RKO (cell line): ENCODE data around the gene PAFAH1B1.
"Not testable (repeated sequence)": the region's sequence is repeated elsewhere in the genome, so short reads cannot be mapped to it uniquely, and the experiment has no call there.

Source experiments
- DNase-seq: peaks from one replicate; pipeline ENCODE4 v3.0.0-alpha.2; 2016; ENCODE audit warnings: low spot score

PAFAH1B1 gene

DNA sequence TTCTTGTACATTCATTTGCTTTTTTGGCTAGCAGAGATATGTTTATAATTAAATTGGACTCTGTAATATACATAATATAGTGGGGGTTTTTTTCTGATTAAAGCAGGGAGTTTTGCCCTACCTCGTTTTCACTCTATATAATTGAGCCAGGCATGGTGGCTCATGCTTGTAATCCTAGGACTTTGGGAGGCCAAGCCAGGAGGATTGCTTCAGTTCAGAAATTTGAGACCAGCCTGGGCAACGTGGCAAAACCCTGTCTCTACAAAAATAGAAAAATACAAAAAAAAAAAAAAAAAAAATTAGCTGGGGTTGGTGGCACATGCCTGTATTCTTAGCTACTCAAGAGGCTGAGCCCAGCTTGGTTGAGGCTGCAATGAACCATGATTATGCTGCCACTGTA lies 42.2 kb downstream of the PAFAH1B1 start:
- no peak for DNase-seq

DNA sequence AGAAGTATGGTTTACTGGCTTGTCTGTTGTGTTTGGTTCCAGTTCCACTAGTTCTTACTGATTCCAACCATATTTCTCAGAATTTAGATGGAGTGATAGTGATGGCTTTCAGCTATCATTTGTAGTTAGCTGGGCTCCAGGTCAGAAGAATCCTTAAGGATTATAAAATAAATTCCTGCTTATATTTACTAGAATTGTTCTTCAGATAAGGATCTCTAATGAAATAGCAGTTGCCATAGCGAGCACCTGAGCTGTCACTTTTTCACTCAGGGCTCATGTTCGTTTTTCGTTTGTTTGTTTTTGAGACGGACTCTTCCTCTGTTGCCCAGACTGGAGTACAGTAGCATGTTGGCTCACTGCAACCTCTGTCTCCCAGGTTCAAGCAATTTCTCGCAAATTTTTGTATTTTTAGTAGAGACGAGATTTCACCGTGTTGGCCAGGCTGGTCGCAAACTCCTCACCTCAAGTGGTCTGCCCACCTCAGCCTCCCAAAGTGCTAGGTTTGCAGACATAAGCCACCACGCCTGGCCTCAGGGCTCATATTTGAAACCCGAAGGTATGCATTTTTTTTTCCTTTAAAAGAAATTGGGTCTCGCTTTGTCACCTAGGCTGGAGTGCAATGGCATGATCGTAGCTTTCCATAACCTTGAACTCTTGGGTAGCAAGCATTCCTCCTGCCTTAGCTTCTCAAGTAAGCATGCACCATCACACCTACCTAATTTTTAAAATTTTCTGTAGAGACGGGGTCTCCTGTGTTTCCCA lies 42.9 kb downstream of the PAFAH1B1 start:
- no peak for DNase-seq

DNA sequence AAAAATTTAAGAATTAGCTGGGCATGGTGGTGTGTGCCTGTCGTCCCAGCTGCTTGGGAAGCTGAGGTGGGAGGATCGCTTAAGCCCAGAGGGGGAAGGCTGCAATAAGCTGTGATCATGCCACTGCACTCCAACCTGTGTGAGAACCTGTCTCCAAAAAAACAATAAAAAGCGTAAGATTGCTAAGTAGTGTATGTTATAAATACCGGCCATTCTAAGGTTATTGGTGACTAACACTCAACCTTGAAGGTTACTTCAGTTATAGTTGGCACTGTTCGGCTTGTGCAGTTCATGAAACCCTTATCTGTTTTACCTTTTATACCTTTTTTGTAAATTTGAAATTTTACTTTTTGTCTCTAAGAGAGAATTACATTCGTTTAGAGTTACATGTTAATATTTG lies 44.0 kb downstream of the PAFAH1B1 start:
- no peak for DNase-seq

DNA sequence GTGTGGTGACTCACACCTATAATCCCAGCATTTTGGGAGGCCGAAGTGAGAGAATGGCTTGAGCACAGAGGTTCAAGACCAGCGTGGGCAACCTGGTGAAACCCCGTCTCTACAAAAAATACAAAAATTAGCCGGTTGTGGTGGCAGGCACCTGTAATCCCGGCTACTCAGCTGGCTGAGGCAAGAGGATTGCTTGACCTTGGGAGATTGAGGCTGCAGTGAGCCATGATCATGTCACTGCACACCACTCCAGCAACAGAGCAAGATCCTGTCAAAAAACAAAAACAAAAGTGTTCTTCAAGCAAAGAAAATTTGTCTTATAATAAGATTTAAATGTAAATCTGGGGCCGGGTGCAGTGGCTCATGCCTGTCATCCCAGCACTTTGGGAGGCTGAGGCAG lies 51.5 kb downstream of the PAFAH1B1 start:
- no peak for DNase-seq

DNA sequence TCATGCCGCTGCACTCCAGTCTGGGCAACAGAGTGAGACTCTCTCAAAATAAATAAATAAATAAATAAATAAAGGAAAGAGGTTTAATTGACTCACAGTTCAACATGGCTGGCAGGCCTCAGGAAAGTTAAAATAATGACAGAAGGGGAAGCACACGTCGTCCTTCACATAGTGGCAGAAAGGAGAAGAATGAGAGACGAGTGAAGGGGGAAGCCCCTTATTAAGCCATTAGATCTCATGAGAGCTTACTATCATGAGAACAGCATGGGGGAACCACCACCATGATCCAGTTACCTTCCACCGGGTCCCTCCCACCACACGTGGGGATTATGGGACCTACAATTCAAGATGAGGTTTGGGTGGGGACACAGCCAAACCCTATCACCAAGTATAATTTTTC lies 54.5 kb downstream of the PAFAH1B1 start:
- no peak for DNase-seq

DNA sequence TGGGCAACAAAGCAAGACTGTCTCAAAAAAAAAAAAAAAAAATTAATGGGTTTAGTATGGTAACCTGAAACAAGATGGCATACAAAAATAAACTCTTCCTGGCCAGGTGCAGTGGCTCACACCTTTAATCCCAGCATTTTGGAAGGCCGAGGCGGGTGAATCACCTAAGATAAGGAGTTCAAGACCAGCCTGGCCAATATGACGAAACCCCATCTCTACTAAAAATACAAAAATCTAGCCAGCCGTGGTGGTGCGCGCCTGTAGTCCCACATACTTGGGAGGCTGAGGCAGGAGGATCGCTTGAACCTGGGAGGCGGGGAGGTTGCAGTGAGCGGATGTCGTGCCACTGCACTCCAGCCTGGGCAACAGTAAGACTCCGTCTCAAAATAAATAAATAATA lies 55.7 kb downstream of the PAFAH1B1 start:
- no peak for DNase-seq

DNA sequence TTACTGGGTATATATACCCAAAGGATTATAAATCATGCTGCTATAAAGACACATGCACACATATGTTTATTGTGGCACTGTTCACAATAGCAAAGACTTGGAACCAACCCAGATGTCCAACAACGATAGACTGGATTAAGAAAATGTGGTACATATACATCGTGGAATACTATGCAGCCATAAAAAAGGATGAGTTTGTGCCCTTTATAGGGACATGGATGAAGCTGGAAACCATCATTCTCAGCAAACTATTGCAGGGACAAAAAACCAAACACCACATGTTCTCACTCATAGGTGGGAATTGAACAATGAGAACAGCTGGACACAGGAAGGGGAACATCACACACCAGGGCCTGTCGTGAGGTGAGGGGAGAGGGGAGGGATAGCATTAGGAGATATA lies 59.5 kb downstream of the PAFAH1B1 start:
- not testable (repeated sequence) for DNase-seq

DNA sequence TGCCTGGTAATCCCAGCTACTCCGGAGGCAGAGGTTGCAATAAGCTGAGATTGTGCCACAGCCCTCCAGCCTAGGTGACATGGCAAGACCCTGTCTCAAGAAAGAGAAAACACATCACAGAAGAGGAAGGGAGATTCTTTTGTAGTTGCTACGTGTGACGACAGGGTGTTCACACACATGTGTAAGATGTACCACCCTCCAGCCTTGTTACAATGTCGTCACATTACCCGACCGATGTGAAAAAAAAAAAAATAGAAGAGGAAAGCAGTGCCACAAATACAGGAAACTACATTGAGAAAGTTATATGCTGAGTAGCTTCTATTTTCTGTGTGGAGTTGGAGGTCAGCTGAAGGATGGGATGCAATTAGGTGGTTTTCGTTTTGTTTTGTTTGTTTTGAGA lies 62.1 kb downstream of the PAFAH1B1 start:
- DNase-seq: no peak

DNA sequence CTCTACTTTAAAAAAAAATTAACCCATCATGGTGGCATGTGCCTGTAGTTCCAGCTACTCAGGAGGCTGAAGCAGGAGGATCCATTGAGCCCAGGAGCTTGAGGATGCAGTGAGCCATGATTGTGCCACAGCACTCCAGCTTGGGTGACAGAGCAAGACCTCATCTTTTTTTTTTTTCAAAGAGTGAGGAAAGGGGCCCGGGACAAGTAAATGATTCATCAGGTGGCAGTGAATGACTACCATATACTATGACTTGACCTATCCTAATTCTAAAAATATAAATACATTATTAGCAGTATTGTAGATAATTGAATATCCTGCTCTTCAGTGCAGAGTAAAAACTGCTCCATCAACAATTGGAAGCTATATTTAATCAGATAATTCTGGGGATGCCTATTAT lies 62.8 kb downstream of the PAFAH1B1 start:
- DNase-seq: peak; percentile 37

DNA sequence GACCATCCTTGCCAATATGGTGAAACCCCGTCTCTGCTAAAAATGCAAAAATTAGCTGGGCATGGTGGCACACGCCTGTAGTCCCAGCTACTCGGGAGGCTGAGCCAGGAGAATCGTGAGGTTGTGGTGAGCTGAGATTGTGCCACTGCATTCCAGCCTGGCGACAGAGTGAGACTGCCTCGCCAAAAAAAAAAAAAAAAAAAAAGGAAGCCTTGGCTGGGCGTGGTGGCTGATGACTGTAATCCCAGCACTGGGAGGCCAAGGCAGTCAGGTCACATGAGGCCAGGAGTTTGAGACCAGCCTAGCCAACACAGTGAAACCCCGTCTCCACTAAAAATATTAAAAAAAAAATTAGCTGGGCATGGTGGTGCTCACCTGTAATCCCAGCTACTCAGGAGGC lies 65.9 kb downstream of the PAFAH1B1 start:
- peak; percentile 45 for DNase-seq

DNA sequence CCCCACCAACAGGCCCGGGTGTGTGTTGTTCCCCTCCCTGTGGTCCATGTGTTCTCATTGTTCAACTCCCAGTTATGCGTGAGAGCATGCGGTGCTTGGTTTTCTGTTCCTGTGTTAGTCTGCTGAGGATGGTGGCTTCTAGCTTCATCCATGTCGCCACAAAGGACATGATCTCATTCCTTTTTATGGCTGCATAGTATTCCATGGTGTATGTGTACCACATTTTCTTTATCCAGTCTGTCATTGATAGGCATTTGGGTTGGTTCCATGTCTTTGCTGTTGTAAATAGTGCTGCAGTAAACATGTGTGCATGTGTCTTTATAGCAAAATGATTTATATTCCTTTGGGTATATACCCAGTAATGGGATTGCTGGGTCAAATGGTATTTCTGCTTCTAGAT lies 67.0 kb downstream of the PAFAH1B1 start:
- not testable (repeated sequence) for DNase-seq

DNA sequence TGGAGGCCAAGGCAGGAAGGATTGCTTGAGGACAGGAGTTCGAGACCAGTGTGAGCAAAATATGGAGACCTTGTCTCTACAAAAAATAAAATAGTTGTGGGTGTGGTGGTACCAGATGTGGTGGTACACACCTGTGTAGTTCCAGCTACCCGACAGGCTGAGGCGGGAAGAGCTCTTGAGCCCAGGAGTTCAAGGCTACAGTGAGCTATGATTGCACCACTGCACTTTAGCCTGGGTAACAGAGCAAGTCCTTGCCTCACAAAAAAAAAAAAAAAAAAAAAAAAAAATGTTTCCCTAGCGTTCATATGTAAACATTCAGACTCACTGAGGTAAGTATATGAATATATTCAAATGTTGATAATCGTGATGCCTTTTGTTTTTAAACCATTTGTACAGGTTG lies 78.6 kb downstream of the PAFAH1B1 start:
- no peak for DNase-seq

DNA sequence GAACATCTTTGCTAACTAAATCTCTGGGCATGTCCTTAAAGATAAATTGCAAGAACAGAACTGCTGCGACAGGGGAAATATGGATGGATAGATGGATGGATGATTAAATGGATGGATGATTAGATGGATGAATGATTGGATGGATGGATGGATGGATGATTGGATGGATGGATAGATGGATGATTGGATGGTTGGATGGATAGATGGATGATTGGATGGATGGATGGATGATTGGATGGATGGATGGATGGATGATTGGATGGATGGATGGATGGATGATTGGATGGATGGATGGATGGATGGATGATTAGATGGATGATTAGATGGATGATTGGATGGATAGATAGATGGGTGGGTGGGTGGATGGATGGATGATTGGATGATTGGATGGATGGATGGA lies 85.8 kb downstream of the PAFAH1B1 start:
- DNase-seq: not testable (repeated sequence)

DNA sequence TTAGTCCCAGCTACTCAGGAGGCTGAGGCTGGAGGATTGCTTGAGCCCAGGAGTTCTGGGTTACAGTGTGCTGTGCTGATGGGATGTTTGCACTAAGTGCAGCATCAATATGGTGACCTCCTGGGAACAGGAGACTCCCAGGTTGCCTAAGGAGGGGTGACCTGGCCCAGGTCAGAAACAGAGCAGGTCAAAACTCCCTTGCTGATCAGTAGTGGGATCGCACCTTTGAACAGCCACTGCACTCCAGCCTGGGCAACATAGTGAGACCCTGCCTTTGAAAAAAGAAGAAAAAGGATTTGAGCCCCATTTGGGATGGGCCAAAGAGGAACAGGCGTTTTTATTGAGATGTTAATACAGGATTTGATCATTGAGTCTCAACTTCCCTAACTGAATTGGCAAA lies 87.5 kb downstream of the PAFAH1B1 start:
- no peak for DNase-seq

DNA sequence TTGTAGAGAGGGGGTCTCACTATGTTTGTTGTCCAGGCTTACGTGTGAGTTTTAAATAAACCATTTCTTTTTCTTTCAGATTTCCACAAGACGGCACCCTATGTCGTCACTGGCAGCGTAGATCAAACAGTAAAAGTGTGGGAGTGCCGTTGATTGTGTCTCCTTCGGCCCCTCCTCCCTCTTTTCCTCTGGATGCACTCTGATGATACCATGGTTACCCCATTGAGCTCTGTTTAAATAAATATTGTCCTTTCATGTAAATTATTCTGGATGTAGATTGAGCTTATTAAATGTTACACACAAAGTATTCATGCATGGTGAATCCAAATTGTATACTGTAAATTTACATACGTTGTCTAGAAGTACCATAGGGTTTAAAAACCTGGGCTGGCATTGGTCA lies 88.2 kb downstream of the PAFAH1B1 start:
- DNase-seq: no peak

DNA sequence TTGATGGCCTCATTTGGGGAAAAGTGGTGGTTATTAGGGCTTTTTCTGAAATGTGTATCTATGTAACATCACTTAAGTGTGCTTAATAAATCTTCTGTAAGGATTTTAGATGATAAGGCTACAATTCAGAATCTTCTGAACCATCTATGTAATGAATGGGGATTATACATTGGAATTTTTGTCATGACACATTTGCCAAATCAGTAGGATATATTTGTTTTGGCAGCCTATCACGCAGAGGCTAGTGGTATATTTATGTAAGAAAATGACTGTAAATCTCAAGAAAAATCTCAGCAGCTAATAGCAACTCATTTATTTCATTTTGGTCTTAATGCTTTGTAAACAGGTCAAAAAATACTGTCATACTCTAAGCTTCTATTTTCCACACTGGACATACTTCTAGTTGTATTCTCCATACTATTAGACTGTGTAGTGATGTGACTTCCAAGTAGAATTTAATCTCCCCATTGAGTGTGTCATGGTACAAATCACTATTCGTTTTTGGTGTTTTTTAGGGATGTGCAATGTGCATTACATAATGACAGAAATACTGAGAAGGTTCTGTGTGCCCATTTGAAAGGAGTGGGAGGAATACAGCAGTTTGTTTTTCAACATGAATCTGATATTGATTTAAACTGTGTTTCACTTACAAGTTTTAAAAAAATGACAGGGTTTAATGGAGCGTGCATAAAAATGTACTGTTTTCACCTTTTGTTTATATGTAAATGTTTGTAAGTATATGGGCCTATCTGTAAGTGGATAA lies 88.9 kb downstream of the PAFAH1B1 start:
- no peak for DNase-seq

DNA sequence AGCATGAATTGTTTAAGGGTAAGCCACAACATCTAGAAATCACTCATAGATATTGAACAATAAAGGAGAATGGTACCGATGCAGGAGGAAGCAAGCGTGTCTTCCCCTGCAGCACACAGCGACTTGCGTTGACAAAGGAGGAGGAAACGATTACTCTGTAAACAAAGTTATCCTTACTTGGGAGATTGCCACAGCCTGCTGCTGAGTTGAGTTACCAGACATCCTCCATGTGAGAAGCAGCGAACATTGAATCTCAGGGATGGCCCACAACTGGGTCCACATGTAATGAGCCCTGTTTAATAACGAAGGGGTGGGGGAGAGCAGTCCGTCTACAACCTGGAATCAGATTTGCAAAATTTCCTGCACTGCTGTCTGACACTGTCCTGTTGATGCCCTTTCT lies 90.5 kb downstream of the PAFAH1B1 start:
- no peak for DNase-seq

DNA sequence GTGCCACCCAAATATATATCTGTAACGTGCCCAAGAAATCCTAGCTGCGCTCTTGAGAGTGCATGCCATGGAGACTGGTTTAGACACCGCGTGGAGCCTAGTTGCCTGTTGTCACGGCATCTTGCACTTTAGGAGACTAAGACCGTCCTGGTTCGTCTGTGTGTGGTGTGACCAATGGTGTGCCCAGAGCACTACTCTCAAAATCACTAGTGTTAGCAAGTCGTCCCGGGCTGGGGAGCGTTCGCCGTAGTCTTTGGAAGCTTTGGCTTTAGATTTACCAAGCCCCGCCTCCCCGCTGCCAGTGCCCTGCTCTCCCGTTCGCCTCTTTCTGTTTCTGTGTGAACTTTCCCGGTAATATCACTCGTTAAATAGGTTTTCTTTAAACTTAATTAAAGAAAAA lies 91.1 kb downstream of the PAFAH1B1 start:
- DNase-seq: no peak

DNA sequence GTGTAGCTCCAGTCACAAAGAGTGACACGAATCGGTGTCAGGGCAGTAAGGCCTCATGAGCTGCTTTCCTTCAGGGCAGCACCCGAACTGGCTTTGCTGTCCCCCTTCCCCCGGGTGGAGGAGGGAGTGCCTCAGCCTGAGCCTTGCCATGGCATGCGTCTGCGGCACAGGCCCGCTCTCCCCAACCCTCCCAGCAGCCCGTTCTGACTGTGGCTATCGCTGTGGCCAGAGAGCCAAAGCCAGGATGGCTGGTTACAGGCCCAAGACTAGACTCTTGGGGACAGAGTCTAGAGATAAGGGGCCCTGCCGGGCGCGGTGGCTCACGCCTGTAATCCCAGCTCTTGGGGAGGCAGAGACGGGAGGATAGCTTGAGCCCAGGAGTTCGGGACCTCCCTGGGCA lies 92.2 kb downstream of the PAFAH1B1 start:
- no peak for DNase-seq

DNA sequence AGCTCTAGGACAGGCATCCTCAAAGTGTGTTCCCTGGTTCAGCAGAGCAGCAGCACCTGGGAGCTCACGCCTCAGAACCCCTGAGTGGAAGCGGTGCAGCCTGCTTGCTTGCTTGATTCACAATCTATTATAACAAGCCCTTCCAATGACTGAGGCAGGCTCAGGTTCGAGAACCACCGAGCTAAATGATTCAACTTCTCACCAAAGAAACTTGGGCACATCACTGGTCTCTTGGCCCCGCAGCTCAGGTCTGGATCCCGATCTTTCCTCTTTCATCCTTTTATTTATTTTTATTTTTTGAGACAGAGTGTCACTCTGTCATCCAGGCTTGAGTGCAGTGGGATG lies 93.6 kb downstream of the PAFAH1B1 start:
- no peak for DNase-seq

DNA sequence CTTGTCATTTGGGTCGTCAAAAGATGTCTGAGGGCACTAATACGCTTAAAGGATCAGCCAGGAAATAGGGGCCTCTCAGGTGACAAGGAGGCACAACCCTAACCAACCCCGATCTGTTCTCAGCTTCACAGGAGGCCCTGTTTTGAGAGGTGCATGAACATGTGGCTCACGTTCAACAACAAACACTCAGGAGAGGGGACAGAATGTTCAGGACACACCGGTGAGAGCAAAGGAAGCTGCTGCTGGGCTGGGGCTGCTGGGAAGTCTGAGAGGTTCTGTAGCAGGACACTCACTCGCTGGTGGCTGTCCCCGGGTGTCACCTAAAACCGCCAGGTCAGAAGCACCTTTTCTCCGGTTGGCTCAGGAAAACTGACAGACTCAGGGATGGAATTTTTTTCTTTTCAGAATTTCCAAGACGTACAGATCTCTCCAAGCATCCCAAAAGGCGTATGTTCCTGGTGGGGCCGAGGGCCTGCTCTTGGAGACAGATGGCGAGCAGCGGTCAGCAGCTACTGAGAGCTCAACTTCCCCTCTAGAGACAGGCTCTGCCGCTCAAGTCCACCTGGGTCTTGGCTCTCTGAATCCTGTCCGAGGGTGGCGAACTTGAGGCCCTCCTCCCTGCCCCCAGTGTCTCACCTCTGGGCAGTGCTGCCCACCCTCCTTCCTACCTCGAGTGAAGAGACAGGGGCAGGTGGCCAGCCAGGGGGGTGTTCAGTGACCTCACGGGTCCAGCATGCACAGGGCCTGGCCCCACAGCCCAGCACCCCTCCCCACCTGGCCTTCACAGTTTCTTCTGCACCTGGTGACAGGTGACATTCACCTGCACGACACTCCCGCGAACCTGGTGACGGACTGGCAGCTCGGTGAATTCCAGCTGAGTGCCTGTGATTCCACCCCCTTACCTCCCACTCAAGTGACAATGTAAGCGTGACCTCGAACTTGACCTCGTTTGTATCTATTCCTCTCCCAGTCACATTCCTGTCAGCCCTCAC lies 95.2 kb downstream of the PAFAH1B1 start:
- DNase-seq: no peak

DNA sequence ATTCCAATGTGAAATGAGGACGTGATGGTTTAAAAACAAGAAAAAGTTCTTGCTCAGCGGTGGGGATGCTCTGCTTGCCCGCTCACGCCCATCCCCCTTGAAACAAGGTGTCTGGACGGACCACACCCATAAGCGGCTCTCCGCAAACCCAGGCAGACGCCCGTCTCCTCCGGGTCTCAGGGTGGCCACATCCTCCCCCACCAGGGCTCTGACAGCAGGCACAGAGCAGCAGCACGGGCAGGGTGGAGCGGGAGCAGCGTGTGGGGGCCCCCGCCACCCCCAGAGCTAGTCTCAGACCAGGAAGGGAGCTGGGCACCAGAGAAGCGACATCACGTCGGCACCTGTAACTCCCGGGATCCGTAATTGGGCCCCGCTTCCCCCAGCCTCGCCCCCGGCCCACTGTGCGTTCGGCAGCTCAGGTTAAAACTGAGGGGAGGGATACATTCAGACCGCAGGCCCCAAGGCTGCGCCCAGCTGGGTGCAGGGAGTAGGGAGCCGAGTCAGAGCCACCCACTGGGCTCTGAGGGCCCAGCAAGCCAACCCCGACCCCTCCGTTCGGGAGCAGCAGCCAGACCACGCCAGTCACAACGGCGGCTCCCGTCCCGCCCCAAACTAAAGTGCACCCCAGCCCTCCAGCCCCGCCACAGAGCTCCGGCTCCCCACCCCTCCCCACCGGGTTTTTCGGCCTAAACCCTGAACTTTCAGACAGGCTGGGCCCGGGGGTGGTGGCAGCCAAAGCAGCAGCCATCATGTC lies 96.1 kb downstream of the PAFAH1B1 start:
- no peak for DNase-seq
